Activated CD4-positive, alpha-beta T cell treated with anti-CD3 and anti-CD28 coated beads for 48 hours (primary cell): ENCODE data around the gene OSMR.
"Not testable (repeated sequence)": the region's sequence is repeated elsewhere in the genome, so short reads cannot be mapped to it uniquely, and the experiment has no call there.

Experiments used
- DNase-seq: peaks from one replicate; pipeline ENCODE4 v3.0.0-alpha.2; 2020

OSMR gene

GRCh38 chr5:38831909-38832308 is 13.9 kb upstream of the OSMR start:
- DNase-seq: no peak

GRCh38 chr5:38832810-38833209 is 13.0 kb upstream of the OSMR start:
- DNase-seq: no peak

- DNase-seq: no peak
These were observed 9.9 kb upstream of the OSMR start for GRCh38 chr5:38835887-38836286.

GRCh38 chr5:38837416-38837815 is 8.4 kb upstream of the OSMR start:
- DNase-seq: no peak

GRCh38 chr5:38837932-38838331 is 7.9 kb upstream of the OSMR start:
- DNase-seq: no peak

GRCh38 chr5:38843665-38844064 is 2.1 kb upstream of the OSMR start:
- DNase-seq: no peak

GRCh38 chr5:38846379-38847011 is 683 bp downstream of the OSMR start:
- no peak for DNase-seq

- DNase-seq: no peak
These were observed 1.9 kb downstream of the OSMR start for GRCh38 chr5:38847559-38848347.

GRCh38 chr5:38848637-38849036 is 2.8 kb downstream of the OSMR start:
- DNase-seq: no peak

GRCh38 chr5:38851640-38852039 is 5.8 kb downstream of the OSMR start:
- not testable (repeated sequence) for DNase-seq

GRCh38 chr5:38853753-38854470 is 8.1 kb downstream of the OSMR start:
- DNase-seq: no peak

- DNase-seq: no peak
These were observed 9.1 kb downstream of the OSMR start for GRCh38 chr5:38854907-38855306.

- no peak for DNase-seq
These were observed 10.8 kb downstream of the OSMR start for GRCh38 chr5:38856660-38857059.

GRCh38 chr5:38858839-38859238 is 13.0 kb downstream of the OSMR start:
- DNase-seq: no peak

- DNase-seq: not testable (repeated sequence)
These were observed 16.4 kb downstream of the OSMR start for GRCh38 chr5:38861986-38862770.

- DNase-seq: no peak
These were observed 20.7 kb downstream of the OSMR start for GRCh38 chr5:38866362-38867031.

GRCh38 chr5:38867032-38867398 is 21.2 kb downstream of the OSMR start:
- no peak for DNase-seq

GRCh38 chr5:38867416-38867815 is 21.6 kb downstream of the OSMR start:
- no peak for DNase-seq

- no peak for DNase-seq
These were observed 24.8 kb downstream of the OSMR start for GRCh38 chr5:38870595-38870994.

- no peak for DNase-seq
These were observed 25.3 kb downstream of the OSMR start for GRCh38 chr5:38871058-38871605.

- no peak for DNase-seq
These were observed 26.2 kb downstream of the OSMR start for GRCh38 chr5:38871790-38872551.

- no peak for DNase-seq
These were observed 27.0 kb downstream of the OSMR start for GRCh38 chr5:38872826-38873225.
